OCI-LY7 (cell line): Measurements from ENCODE around the gene FTH1. TPM values are rescaled to one million over a fixed set of nuclear protein-coding genes. Genes with fewer than 3 reads are reported as not detected.

Source experiments
- BruUV-seq: library from RNA; stranded (reverse); fragments of 400-500 nt; replicated peaks from 2 replicates; lab custom pipeline; 2021; lab: Mats Ljungman, UMichigan
- CTCF ChIA-PET: fragments of 300-600 bp; sonication (Branson Sonifier 250); formaldehyde crosslinking; loops from one replicate; lab custom pipeline; 2022; ENCODE audit warnings: antibody characterized with exemption; ENCODE audit not compliant: unreplicated experiment; lab: Charles Lee
- POLR2A ChIA-PET: fragments of 300-600 bp; sonication (Branson Sonifier 250); formaldehyde crosslinking; loops from one replicate; lab custom pipeline; 2022; ENCODE audit warnings: antibody characterized with exemption; lab: Charles Lee
- DNase-seq: peaks from one replicate; pipeline ENCODE4 v3.0.0-alpha.2; 2015; ENCODE audit warnings: low spot score
- H2AFZ ChIP-seq: fragments of 200-600 bp; sonication (generic), shearing (Covaris generic); 2 replicates; pipeline ENCODE4 v1.6.1; 2014; ENCODE audit warnings: mild to moderate bottlenecking, antibody characterized with exemption, low read length, moderate library complexity
- H3K27ac ChIP-seq: fragments of 200-600 bp; sonication (generic); 2 replicates; pipeline ENCODE4 v1.5.1; 2014; ENCODE audit warnings: mixed run types, low read depth, mild to moderate bottlenecking, moderate library complexity, low read length, inconsistent platforms; ENCODE audit not compliant: poor library complexity, severe bottlenecking
- H3K36me3 ChIP-seq: fragments of 200-600 bp; sonication (generic); 2 replicates; pipeline ENCODE4 v1.6.1; 2014; ENCODE audit warnings: mild to moderate bottlenecking, antibody characterized with exemption, low read length, moderate library complexity, mixed read lengths; ENCODE audit not compliant: insufficient read depth
- H3K4me1 ChIP-seq: fragments of 200-600 bp; sonication (generic); 2 replicates; pipeline ENCODE4 v1.5.1; 2014; ENCODE audit warnings: mild to moderate bottlenecking, low read length; ENCODE audit not compliant: insufficient read depth, poor library complexity, severe bottlenecking
- H3K4me2 ChIP-seq: fragments of 200-600 bp; sonication (generic); 2 replicates; pipeline ENCODE4 v1.6.1; 2014; ENCODE audit warnings: mild to moderate bottlenecking, low read length
- H3K4me3 ChIP-seq: fragments of 200-600 bp; sonication (generic); 2 replicates; pipeline ENCODE4 v1.5.1; 2014; ENCODE audit warnings: mild to moderate bottlenecking, low read depth, low read length; ENCODE audit not compliant: poor library complexity, severe bottlenecking
- H3K79me2 ChIP-seq: fragments of 200-600 bp; sonication (generic); 2 replicates; pipeline ENCODE4 v1.6.1; 2016; ENCODE audit warnings: low read depth, mild to moderate bottlenecking, low read length, moderate library complexity, mixed read lengths; ENCODE audit not compliant: insufficient read depth
- H3K9me2 ChIP-seq: fragments of 200-600 bp; sonication (generic); 2 replicates; pipeline ENCODE4 v1.6.1; 2016; ENCODE audit warnings: mild to moderate bottlenecking, low read length, mixed read lengths; ENCODE audit not compliant: insufficient read depth
- H3K9me3 ChIP-seq: fragments of 200-600 bp; sonication (generic); 2 replicates; pipeline ENCODE4 v1.6.1; 2014; ENCODE audit warnings: mild to moderate bottlenecking, mixed run types, low read length, mixed read lengths
- H4K20me1 ChIP-seq: fragments of 200-600 bp; sonication (generic); 2 replicates; pipeline ENCODE4 v1.6.1; 2014; ENCODE audit warnings: mild to moderate bottlenecking, antibody characterized with exemption, low read length, moderate library complexity, mixed read lengths; ENCODE audit not compliant: insufficient read depth
- CTCF ChIP-seq: fragments of 200-600 bp; sonication (generic); conservative IDR thresholded peaks from 2 replicates; pipeline ENCODE4 v1.5.1; 2014; ENCODE audit warnings: mild to moderate bottlenecking, antibody characterized with exemption, low read length, moderate library complexity, mixed read lengths
- EZH2phosphoT487 ChIP-seq: fragments of 200-600 bp; sonication (generic); IDR thresholded peaks from 2 replicates; pipeline ENCODE4 v1.6.1; 2018; ENCODE audit warnings: low read depth, borderline replicate concordance, mild to moderate bottlenecking, mixed run types, antibody characterized with exemption, low read length, moderate library complexity, mixed read lengths
- intact Hi-C: fragments of 100-400 bp; cut with micrococcal nuclease; formaldehyde crosslinking; loops from one replicate; pipeline ENCODE4 v1.10.0; 2022; ENCODE audit not compliant: unreplicated experiment
- total RNA-seq, 2 experiments: library from RNA; depleted of rRNA in 1 of 2; stranded (reverse); fragments of >200 nt in 1 of 2; shearing (Covaris generic) in 1 of 2; gene quantifications; 2 replicates each; pipeline ENCODE4 v1.2.3, GENCODE V29; 2014 to 2022

Gene FTH1
- total RNA-seq, 2 experiments from 2014 or later: 153 to 185 TPM

- Histone ChIP-seq H3K9me3 (no peaks in the 10 kb centered on the region), H4K20me1 (no peaks in the 10 kb centered on the region), H3K4me2 (peak overlapping the region; percentile 15; the same call in 1 of the 2 replicates), H3K4me3 (no peak overlapping the region), H2AFZ (no peak overlapping the region; the same call in 1 of the 2 replicates), H3K36me3 (no peaks in the 10 kb centered on the region), H3K9me2 (no peaks in the 10 kb centered on the region), H3K79me2 (no peaks in the 10 kb centered on the region), H3K4me1 (peaks cover 44% of the 10 kb centered on the region), H3K27ac (no peak overlapping the region)
- DNase-seq: no peak
- intact Hi-C loops: no loop called here
- ChIA-PET POLR2A (interaction anchor here (0.7 to 1.5 kb wide), 4 partner anchors 24 to 110 kb away, joined by 3 read pairs; no protein-coding TSS in a partner anchor), CTCF (no interaction called here)
- no peak for TF ChIP-seq CTCF
- no peak for TF ChIP-seq EZH2phosphoT487
- no TSS peak for BruUV-seq
Observed at GRCh38 chr11:61972112-61972671, 4.8 kb upstream of the FTH1 start.

DNA sequence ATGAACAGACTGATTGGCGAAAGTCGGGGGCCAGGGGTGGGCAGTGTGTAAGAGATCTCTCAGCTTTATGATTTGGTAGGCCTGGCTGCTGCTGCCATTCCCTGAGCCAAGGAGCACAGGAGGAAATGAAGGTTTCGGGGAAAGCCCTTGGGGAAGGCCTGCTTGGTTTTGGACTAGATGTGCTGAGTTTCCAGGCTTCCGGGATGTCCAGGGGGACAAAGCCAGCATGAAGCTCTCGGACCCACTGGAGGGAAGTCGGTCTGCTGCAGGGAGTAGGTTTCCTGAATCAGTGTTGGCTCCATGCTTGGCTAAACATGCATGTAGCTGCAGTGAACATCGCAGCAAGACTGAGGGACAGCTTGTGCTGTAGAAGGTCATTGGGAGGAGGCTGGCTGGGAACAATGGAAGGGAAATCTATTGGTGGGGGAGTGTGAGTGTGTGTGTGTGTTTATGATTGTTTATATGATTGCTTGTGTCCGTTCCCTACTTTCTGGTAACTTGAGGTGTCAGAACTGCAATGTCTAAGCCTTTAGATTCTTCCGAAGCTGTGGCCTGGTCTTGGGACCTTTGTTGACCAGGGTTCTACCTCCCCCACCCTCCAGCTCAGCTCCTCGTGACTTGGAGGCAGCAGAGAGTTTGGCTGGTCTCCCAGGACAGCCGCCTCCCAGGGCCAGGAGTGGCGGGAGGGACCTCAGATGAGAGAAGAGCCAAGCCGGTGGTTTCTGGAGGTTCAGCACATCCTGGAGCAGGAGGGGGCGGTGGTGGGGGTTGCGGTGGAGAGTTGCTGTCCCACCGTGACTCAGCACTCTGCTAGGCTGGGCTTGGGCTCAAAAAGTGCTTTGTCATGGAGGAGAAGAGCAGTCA lies 4.0 kb upstream of the FTH1 start:
- H3K4me1 ChIP-seq: peaks cover 44% of the 10 kb centered on the region
- TF ChIP-seq CTCF (no peak), EZH2phosphoT487 (no peak)
- no peaks in the 10 kb centered on the region for H3K9me2 ChIP-seq
- H3K36me3 ChIP-seq: no peaks in the 10 kb centered on the region
- H3K9me3 ChIP-seq: no peaks in the 10 kb centered on the region
- ChIA-PET POLR2A (interaction anchor here (0.6 kb wide), 1 partner anchor 16 kb away, joined by 3 read pairs; no protein-coding TSS in a partner anchor), CTCF (no interaction called here)
- peaks cover 5% of the 10 kb centered on the region for H4K20me1 ChIP-seq
- peak; percentile 34 for DNase-seq
- H3K4me2 ChIP-seq: peak overlapping the region; percentile 46
- intact Hi-C loops: no loop called here
- no TSS peak for BruUV-seq
- peak overlapping the region; percentile 44; the same call in 1 of the 2 replicates for H2AFZ ChIP-seq
- peaks cover 6% of the 10 kb centered on the region for H3K79me2 ChIP-seq
- no peak overlapping the region for H3K27ac ChIP-seq
- H3K4me3 ChIP-seq: no peak overlapping the region
